ENCODE measurements around the gene SHISA8. TPM values are rescaled to one million over a fixed set of nuclear protein-coding genes. Genes with fewer than 3 reads are reported as not detected.

SHISA8 gene
- total and polyA plus RNA-seq, 10 of the 15 experiments (the other 5 are each of a cell fraction or from before 2014, with no cell fraction given) = 0.06 to 10.1 (median 0.25) TPM

DNA sequence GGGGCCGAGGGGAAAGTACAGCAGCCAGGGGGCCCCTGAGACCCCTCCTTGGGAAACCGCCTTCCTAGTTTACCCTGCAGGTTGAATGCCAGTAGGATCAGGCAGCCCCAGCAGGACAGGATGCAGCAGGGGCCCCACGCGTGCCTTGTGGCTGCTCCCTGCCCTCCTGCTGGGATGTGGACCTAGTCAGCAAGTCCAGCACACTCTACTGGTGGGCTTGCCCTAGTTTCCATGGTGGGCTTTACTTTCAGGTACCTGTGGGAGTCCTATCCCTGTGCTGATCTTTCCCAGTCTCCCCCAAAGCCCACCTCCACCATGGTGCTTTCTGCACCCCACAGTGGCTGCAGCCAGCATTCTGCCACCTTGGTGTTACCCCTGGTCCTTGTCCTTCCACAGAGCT lies 22.2 kb downstream of the SHISA8 start:
- RAD21 ChIA-PET (ENCODE audit: unreplicated experiment) = no interaction called here
- no peak for TF ChIP-seq JUNB (IDR thresholded peaks at IDR 0.05)
- TF ChIP-seq RCOR1 (conservative IDR thresholded peaks at IDR 0.05; ENCODE audit: low read depth, low read length) = no peak
- no peak for TF ChIP-seq ZZZ3 (IDR thresholded peaks at IDR 0.05; ENCODE audit: control insufficient read depth, insufficient read length, low read depth)
- TF ChIP-seq EED (IDR thresholded peaks at IDR 0.05; ENCODE audit: low read depth) = no peak
- TF ChIP-seq NFYB (IDR thresholded peaks at IDR 0.05; ENCODE audit: insufficient read depth, low read depth, low read length) = no peak
- TF ChIP-seq RBBP5 (conservative IDR thresholded peaks at IDR 0.05) = no peak
- no peak for TF ChIP-seq TBL1XR1 (IDR thresholded peaks at IDR 0.05; ENCODE audit: low read depth, low read length)
- no peak for TF ChIP-seq HDGF (IDR thresholded peaks at IDR 0.05)
- no peak for TF ChIP-seq POLR2AphosphoS5 (IDR thresholded peaks at IDR 0.05; ENCODE audit: low read length)
- TF ChIP-seq, protein P1, sequence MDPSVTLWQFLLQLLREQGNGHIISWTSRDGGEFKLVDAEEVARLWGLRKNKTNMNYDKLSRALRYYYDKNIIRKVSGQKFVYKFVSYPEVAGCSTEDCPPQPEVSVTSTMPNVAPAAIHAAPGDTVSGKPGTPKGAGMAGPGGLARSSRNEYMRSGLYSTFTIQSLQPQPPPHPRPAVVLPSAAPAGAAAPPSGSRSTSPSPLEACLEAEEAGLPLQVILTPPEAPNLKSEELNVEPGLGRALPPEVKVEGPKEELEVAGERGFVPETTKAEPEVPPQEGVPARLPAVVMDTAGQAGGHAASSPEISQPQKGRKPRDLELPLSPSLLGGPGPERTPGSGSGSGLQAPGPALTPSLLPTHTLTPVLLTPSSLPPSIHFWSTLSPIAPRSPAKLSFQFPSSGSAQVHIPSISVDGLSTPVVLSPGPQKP (IDR thresholded peaks at IDR 0.05; ENCODE audit: low read depth, low read length) = no peak
- no peak for TF ChIP-seq KDM1A (IDR thresholded peaks at IDR 0.05; ENCODE audit: borderline replicate concordance)
- TF ChIP-seq TCF12 (IDR thresholded peaks at IDR 0.05; ENCODE audit: low read depth, low read length) = no peak
- TF ChIP-seq JUND (IDR thresholded peaks at IDR 0.05; ENCODE audit: low read depth, low read length) = no peak
- TF ChIP-seq, protein P2, sequence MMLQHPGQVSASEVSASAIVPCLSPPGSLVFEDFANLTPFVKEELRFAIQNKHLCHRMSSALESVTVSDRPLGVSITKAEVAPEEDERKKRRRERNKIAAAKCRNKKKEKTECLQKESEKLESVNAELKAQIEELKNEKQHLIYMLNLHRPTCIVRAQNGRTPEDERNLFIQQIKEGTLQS (IDR thresholded peaks at IDR 0.05; ENCODE audit: borderline replicate concordance, extremely low read depth, low read depth, low read length) = no peak
- no peak for TF ChIP-seq EP300 (IDR thresholded peaks at IDR 0.05; ENCODE audit: borderline replicate concordance in 1 of 2, control insufficient read depth in 1 of 2, low read depth in 2 of 2, low read length in 2 of 2)
- no peak for TF ChIP-seq CBFB (IDR thresholded peaks at IDR 0.05; ENCODE audit: low read depth)
- TF ChIP-seq CBX5 (IDR thresholded peaks at IDR 0.05; ENCODE audit: low read depth) = no peak
- TF ChIP-seq ZSCAN29 (IDR thresholded peaks at IDR 0.05) = no peak
- TF ChIP-seq IKZF1 (conservative IDR thresholded peaks at IDR 0.05) = no peak
- TF ChIP-seq WRNIP1 (IDR thresholded peaks at IDR 0.05; ENCODE audit: borderline replicate concordance, low read depth, low read length) = no peak
- Histone ChIP-seq H3K9ac (ENCODE audit: control insufficient read depth, insufficient read depth, low read length) (no peak overlapping the region), H3K4me3 (no peak overlapping the region), H3K79me2 (ENCODE audit: control insufficient read depth, insufficient read depth, low read length) (no peaks in the 10 kb centered on the region; the same call in none of the 2 replicates), H3K9me3 (replicated peaks; ENCODE audit: control insufficient read depth, insufficient read depth, low read length) (no peaks in the 10 kb centered on the region), H3K4me1 (ENCODE audit: control insufficient read depth, insufficient read depth, low read length) (peaks cover 11% of the 10 kb centered on the region), H4K20me1 (ENCODE audit: control insufficient read depth, insufficient read depth) (no peaks in the 10 kb centered on the region; the same call in 1 of the 2 replicates), H3K36me3 (ENCODE audit: control insufficient read depth in 2 of 2, insufficient read depth in 2 of 2, low read length in 1 of 2) (peaks cover 41 to 54% of the 10 kb centered on the region in 2 experiments), H3K4me2 (ENCODE audit: control insufficient read depth, insufficient read depth) (no peak overlapping the region), H3K27me3 (replicated peaks in 1 of 2; ENCODE audit: control insufficient read depth in 2 of 2, insufficient read depth in 2 of 2, low read length in 1 of 2) (no peaks in the 10 kb centered on the region), H2AFZ (ENCODE audit: control insufficient read depth, low read depth, low read length) (no peak overlapping the region), H3K27ac (ENCODE audit: control insufficient read depth, insufficient read depth) (no peak overlapping the region)
- no TSS peak for BruUV-seq (replicated peaks)
- DNase-seq (ENCODE audit: low read depth, low spot score) = no peak
- intact Hi-C loops (cut with micrococcal nuclease; ENCODE audit: unreplicated experiment) (no loop called here), in situ Hi-C loops (cut with MboI) (no loop called here)
- POLR2A ChIA-PET = no interaction called here
- ATAC-seq = no peak
- CTCF ChIA-PET = no interaction called here
- SMC1A ChIA-PET (ENCODE audit: uncharacterized antibody, unreplicated experiment) = interaction anchor here (1.1 kb wide), 1 partner anchor 22 kb away, joined by 3 read pairs; no protein-coding TSS in a partner anchor
- no peak for FAIRE-seq
- 100% methylated on average over 4 of the region's 4 CpGs for WGBS (ENCODE audit: insufficient coverage, insufficient replicate concordance, low lambda C conversion rate, missing lambda C conversion rate)
